ENCODE data around the gene TBX2.

TBX2 gene

GRCh38 chr17:61456061-61456681, 56.5 kb downstream of the TBX2 start:
- no peak for DNase-seq

GRCh38 chr17:61456688-61457225, 57.1 kb downstream of the TBX2 start:
- DNase-seq: no peak

- DNase-seq: no peak
Measured at GRCh38 chr17:61457226-61457983, 57.8 kb downstream of the TBX2 start.

GRCh38 chr17:61458000-61458399, 58.4 kb downstream of the TBX2 start:
- no peak for DNase-seq

GRCh38 chr17:61458421-61459141, 58.9 kb downstream of the TBX2 start:
- DNase-seq: no peak

All from NCI-H2081 treated with DMSO at 0.1 percent for 48 hours (cell line).